NCI-H345 (cell line): ENCODE results near the gene BNC2.
"Not testable (repeated sequence)": the region's sequence is repeated elsewhere in the genome, so short reads cannot be mapped to it uniquely, and the experiment has no call there.

Experiments
- DNase-seq: peaks from one replicate; lab custom pipeline; 2025; lab: John Stamatoyannopoulos, UW

The BNC2 gene

DNA sequence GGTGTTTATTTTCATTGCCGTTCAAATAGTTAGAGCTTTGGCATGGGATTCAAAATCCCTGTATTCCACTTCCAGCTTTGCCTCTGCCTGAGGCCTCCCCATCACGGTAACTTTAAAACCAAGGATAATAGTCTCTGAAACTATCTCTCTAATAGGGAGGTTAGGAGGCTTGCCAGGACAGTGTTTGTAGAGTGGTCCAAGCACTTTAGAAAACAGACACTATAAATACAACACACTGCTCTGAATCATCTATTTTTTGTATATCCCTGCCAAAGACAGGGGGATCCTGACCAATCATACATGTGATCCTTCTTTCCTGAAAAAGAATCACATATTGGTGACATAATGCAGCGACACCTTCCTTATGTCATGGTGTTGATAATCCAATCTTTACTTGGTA lies 326.8 kb downstream of the BNC2 start:
- DNase-seq = no peak

DNA sequence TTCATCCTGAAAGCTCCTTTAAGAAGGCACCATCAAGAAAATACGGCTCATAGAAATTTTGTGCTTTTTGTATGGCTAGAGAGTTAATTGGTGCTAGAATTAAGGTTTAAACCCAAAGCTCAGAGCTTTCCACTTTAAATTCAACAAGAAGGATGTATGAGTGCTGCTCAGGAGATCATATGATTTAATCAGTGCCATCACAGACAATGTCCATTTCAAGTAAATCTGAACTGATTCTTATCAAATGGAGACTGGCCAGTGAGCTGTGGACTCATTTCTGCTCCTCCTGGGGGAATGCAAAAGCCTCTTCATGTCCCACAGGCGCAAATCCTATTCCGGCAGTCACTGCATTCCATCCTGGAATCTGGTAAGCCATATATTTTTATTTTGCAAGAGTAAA lies 327.2 kb downstream of the BNC2 start:
- no peak for DNase-seq

DNA sequence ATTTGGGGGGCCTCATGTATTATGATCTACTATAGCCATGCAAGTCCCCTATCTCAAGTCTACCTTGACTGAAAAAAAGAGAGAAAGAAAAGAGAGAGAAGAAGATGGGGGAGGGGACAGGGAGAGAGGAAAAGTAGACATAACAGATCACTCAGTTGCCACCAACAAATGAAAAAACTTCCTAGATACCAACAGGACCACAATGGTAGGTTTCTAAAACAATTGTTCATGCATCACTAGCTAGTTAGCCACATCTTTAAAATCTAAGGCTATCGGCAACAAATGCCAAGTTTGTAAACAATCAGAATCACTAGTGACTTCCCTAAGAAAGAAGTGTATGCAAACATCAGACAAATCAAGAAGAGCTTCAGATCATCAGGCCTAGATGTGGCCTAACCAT lies 328.2 kb downstream of the BNC2 start:
- DNase-seq = no peak

DNA sequence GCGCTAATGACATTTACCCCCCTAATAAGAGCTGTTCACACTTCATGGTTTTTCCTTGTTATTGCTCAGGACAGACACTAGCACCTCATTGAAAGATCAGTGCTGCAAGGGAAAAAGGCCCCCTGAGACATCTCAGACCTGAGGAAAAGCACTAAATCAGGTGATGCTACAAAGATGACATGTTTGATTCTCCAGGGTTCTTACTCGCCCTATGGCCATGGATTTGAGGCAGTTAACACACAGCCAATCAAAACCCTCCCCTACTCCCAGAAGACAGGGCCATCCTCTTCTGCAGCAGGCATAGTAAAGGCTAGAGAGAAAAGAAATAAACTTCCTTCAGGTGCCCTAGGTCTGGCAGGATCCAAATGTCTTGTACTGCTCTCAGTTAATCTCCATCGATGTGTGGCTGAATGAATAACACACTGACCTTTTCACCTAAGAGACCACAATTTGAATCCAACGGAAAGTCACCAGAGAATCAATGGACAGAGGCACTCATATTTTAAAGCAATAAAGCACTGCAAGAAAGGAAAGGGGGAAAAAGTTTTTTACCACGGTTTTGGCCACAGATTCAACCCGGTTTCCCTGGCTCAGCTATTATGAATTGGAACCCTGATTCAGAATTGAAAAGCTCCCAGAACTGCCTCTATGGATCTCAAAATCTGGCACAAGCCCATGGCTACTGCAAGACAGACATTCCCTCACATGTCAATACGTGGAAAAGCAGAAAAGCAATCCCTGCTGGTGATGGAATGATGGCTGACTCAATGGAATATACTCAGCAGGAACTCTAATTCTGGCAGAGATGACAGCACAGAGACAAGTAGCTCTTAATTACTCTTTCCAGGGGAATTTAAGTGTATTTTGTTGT lies 329.5 kb downstream of the BNC2 start:
- DNase-seq = no peak

DNA sequence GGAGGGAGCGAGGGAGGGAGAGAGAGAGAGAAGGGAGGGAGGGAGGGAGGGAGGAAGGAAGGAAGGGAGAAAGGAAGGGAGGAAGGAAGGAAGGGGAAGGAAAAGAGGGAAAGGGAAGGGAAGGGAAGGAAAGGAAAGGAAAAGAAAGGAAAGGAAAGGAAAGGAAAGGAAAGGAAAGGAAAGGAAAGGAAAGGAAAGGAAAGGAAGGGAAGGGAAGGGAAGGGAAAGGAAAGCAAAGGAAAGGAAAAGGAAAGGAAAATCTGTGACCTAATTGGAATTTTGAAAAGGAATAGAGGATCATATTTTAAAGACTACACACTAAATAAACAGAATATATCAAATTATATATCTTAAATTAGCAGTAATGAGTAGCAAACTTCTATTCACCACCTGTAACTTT lies 330.8 kb downstream of the BNC2 start:
- not testable (repeated sequence) for DNase-seq

DNA sequence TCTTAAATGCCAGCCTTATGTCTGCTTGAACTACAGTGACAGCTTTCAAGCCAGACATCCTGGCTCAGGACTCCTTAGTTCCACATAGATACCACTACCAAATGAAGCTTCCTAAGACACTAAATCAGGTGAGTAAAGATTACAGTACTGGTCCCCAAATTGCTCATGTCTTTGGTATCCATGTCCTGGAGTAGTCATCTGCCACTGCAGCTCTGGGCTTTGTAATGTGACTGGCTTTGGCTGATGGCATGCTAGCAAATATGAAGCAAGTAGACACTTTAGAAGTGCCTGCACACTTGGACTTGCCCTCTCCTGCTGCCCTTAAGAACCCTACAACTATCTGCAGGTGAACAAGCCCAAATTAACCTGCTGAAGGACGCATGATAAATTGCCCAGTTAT lies 334.9 kb downstream of the BNC2 start:
- DNase-seq = no peak

DNA sequence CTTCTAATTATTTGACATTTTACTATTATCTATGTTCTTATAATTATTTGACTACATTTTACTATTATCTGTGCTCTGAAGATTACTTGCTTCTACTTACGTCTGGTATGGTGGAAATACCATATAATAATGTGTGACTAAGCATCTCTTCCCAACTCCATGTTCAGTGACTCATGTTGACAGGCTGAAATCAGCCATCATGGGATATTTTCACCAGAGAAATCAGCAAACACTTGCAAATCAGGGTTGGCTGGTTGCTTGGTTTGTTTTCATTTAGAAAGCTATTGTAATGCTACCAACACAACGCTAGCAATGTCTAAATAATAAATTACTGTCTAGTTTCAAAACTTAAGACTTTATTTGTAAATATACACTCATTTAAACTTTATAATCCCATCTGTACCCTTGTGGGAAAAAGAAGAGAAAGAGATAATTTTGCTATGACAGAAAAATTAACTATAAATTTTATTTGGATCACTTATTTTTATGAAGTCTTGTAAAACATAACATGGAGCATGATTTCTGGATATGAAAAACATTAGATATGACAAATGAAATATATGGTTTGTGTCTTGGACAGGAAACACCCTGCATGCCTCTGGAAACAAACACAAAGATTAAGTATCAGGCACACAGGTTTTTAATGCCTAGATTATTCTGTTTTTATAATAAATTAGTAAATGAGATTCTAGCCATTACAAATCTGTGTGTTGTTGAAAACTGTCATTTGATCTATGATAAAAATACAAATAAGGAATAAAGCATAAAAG lies 337.6 kb downstream of the BNC2 start:
- no peak for DNase-seq

DNA sequence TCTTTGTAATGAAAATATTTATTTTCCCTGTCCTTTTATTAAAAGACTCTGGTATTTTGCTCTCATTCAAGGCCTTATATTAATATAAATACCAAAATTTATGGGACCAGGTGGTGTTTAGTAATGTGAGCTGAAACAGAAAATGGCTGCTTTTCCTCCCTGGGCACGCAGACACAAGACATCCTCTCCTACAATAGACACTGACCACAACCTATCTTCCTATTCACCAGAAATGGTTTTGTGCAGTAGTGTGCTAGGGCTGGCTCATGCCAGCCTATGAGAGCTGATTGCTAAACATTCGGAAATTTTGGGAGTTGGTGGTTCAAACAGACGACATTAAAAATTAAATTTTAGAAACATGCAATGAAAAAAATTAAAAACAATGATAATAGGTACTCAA lies 338.2 kb downstream of the BNC2 start:
- DNase-seq = no peak

DNA sequence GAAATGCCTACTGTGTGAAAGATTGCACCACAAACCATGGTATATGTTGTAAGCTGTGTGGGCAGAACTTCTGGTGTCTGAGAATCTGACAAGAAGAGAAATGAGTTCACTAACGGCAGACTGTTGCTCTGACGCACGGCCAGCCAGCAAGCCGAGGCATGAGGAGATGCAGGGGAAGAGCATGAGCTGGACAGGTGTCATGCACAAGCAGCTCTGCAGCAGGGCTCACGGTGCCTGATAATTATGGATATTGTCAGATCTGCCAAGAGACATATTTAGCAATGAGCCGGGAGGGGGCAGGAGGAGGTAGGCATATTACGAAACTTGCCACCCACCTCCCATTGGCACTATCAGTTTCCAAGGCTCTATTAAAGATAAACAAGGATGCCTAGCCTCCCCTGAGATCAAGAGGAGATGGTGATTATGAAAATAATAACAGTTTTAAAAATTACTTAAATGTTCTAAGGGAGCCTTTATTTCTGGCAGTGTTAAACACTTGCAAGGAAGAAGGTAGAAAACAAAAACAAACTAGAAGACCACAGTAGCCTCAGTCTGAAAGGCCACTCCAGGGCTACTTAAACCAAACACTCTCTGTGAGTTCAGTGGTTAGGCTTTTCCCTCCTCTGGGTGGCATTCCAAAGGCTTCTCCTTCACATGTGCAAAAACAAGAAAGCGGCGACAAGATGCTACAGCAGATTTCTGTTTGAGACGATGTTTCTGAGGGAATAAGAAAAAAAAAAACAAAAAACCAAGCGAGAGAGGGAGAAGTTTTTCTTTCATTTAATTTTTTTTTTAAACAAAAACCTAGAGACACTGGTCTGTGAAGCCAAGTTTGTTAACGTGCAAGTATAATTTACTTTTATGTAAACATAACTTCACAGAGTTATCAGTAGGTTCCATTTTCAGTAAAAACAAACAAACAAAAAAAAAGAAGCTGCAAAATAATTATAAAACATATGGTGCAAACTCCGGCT lies 339.5 kb downstream of the BNC2 start:
- DNase-seq = no peak

DNA sequence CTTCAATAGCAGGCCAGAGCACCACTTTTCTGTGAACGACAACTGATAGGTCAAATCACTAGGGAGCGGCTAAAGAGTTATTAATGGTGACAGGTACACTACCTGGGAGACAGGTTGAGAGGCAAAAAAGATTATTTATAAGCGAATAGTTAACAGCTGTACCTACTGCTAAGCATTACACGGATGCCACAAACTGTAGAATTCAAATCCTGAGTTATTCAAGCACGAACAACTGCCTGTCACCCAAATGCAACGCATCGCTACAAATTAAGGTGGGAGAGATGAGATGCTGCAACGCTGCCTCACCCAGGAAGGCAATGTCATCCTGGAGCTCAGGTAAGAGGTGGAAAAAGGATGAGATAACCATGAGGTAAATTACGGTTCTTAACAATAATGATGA lies 342.9 kb downstream of the BNC2 start:
- DNase-seq = no peak

DNA sequence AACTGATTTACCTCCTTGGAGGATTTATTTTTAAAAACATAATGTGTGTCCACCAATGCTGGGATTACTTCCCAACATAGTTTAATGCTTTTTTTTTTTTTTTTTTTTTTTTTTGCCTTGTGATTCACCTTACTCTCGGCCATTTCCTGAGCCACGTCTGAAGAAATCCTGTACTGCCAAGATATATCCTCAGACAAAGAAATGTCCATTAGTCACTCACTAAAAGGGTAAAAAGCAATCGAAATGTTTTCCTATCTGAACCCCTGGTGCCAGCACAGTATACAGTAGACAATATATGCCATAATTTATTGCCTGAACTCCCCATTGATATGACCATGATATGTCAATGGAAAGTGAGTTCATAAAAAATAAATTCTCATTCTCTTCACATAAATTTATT lies 344.1 kb downstream of the BNC2 start:
- DNase-seq = no peak

DNA sequence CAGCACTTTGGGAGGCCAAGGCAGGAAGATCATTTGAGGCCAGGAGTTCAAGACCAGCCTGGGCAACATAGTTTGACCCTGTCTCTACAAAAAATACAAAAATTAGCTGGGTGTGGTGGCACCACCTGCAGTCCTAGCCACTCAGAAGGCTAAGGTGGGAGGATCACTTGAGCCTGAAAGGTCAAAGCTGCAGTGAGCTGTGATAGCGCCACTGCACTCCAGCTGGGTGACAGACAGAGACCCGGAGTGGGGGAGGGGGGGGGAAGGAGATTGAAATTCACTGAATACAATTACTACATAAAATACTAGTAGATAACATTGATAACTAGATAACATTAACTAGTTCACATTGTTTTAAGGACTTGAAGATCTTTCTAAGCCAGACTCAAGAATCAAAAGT lies 345.6 kb downstream of the BNC2 start:
- DNase-seq = no peak

DNA sequence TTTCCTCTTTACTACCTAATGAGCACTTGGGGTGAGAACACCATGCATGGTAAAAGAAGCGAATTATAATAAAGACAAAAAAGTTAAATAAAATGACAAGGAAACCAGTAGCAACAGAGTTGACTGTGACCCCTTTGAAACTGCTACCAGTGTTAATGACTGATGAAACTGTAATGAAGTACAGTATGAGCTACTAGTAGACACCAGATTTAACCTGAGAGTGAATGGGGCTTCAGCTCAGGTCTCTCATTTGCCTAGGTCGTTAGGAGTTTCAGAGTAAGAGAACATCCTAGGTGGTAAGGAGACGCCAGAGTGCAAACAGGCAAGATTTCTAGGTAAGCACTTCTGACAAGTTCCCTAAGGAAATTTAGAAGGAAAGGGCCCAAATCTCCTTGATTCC lies 346.4 kb downstream of the BNC2 start:
- DNase-seq = no peak

DNA sequence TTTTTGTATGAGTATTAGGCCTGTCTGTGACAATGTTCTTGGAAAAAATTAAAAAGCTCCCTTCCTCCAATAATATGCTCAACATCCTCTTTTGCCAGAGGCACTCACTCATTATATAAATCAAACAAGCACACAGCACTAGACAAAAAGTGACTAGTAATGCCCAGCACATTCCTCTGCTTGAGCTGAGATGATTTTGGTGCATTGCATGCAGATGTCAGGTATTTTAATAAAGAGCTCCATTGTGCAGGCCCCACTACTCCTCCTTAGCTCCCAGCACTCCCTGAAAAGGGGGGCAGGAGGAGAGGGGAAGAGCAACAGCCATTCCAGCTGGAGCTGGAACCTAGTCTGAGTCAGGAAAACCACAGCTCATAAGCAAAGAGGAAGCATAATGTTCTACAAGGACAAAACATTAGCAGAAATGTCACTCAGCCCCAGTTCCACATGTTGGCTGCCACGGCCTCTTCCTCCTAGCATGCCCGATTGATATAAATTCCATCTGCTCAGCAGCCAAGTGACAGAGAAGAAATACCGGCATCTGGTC lies 348.5 kb downstream of the BNC2 start:
- DNase-seq = no peak

DNA sequence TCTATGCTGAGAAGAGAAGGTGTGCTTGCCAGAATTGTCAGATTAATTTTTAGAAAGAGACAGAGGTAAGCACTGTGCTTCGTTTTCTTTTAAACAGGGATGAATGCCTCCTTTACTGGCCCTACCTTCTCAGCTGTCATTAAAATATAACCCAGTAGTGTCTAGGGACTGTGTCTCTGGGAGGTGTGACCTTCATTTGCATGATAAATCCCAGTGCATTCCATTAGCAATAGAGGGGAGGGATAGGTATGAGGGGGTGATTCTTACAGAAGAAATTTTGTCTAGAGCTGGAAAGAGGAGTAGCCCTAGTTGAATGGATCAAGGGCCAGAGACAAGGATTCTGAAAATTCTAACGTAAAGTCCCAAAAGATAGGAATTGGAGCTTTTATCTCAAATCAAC lies 351.5 kb downstream of the BNC2 start:
- no peak for DNase-seq

DNA sequence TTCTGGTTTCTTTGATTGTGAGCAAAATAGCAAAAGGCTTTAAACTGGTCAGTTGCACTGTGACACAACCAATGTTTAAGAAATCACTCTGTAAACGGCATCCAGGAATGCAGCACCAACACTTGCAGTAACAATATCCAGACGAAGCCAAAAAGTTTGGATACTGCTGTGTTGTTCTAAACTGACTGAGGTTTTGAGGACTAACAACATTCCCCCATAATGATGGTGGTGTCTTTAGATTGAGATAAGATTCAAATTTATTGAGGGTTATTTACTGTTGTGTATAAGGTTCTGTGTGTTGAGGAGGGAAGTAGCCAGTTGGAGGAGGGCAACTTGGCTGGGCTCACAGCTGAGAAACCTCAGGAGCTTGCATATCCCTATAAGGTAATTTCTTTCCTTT lies 353.6 kb downstream of the BNC2 start:
- DNase-seq = no peak

DNA sequence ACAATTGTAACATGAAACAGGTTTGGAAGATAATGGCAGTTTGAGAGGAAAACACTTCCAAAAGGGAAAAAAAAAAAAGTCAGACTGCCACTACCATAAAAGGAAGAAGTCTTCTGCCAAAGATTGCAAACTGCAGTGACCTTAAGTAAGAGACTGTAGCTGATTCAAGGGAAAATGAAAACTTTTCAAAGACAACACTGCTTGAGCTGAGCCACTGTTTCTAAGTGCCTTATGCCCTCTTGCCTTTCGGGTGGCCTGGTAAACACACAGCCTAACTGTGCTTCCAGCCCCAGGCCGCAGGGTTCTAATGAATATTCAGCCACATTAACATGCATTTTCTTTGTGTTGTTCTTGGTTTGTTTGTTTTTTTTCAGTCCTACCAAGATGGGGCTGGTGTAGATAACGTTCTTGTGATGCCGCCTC lies 354.6 kb downstream of the BNC2 start:
- DNase-seq = no peak

DNA sequence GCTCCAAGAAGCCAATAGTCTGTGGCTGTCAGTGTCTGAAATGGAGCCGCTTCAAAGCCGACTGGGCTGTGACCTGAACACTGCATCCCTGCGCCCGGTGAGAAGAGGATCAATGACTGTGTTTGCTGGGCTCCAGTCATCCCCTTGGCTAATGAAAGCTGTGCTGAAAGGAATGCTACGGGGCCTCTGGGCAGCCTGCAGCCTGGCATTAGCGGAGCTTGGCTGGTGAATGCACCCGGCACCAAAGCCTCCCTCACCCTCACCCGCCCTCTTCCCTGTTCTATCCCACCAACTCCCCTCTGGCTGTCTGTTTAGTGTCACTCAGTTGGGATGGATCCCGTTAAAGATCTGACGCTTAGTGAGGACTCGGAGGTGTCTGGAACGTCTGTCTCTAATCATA lies 355.3 kb downstream of the BNC2 start:
- DNase-seq = no peak

DNA sequence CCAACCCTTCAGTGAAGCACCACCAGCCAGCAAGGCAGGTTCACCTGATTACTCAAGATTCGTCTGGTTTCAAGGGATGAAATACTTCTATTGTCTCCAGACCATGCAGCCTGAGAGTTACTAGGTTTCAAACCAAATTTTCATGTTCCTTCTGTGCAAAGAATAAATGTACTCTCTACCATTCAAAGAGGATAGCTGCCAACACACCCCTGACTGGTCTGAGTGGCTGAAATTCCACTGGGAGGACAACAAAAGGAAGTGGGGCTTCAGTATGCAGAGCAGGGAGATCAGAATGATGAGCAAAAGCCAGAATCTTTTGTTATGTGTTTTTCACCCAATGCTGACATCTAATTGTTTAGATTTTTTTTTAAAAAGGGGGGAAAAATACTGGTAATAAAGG lies 356.3 kb downstream of the BNC2 start:
- DNase-seq = no peak

DNA sequence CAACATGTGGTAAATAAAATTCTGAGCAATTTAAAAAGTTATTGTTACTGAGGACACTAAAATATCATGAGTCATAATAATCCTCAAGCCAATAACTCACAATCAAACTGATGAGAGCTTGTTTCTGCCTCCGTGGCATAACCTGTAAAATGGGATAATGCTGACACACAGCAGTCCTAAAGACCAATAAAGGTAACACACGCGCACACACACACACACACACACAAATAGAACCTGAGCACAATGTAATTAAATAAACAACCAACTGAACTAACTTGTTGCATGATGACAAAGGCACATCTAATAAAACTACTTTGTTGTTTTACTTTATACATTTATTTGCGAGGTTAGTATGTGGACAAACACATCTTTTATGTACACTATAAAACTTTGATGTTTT lies 358.2 kb downstream of the BNC2 start:
- no peak for DNase-seq

DNA sequence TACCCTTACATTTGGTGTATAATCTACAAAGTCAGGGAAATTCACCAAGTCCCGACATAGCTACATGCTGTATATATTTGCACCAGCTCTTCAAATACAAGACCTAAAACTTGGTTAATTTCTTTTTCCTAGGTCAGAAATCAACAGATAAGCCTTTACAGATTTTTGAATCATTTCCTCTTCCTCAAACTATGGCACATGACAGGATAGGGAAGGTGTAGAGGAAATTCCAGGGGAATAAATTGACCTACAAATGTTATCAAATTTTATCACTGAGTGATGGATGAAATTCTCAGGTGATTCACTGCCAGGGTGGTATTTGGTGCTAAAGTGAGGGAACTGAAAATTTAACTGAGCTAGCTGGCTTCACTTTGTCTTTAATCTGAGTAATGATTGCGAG lies 360.0 kb downstream of the BNC2 start:
- DNase-seq = no peak

DNA sequence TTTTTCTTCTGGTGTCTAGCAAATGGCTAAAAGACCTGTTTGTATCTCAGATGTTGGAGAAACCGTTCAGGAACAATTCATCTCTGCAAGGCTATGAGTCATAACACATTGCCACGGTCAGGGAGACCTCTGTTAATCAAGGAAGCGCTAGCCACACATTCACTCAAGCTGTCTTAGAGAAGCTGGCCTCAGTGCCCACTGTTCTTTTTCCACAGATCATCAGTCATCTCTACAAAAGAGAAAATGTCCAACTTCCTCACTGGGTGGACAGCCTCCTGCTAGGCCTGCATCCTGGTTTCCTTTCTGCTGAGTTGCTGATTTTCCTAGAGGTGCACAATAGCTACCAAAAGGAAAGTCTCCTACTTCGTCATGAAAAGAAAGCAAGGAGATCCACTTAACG lies 360.5 kb downstream of the BNC2 start:
- DNase-seq = no peak
